Panc1 (cell line): ENCODE results near the gene DPYD. TPM values are rescaled to one million over a fixed set of nuclear protein-coding genes. Genes with fewer than 3 reads are reported as not detected.

ENCODE experiments used
- ATAC-seq: fragments of 200-7000 bp; cut with Tn5 transposase; 2 replicates; pipeline ENCODE4 v1.9.1; 2020; ENCODE audit warnings: mild to moderate bottlenecking, moderate library complexity
- BruUV-seq: library from RNA; stranded (reverse); fragments of 400-500 nt; replicated peaks from 2 replicates; lab custom pipeline; 2021; lab: Mats Ljungman, UMichigan
- CTCF ChIA-PET: fragments of 300-600 bp; sonication (Branson Sonifier 250); formaldehyde crosslinking; loops from one replicate; lab custom pipeline; 2022; ENCODE audit warnings: antibody characterized with exemption; lab: Charles Lee
- POLR2A ChIA-PET: fragments of 300-600 bp; sonication (Branson Sonifier 250); formaldehyde crosslinking; loops from one replicate; lab custom pipeline; 2022; ENCODE audit warnings: antibody characterized with exemption; lab: Charles Lee
- DNase-seq: peaks from one replicate; pipeline ENCODE4 v3.0.0-alpha.2; 2010; ENCODE audit warnings: low read depth, low spot score
- H3K27ac ChIP-seq: 2 replicates; pipeline ENCODE4 v1.5.1; 2011; ENCODE audit warnings: mild to moderate bottlenecking, low read length, inconsistent platforms
- H3K27me3 ChIP-seq: fragments of 200-500 bp; sonication (Bioruptor generic); 2 replicates; pipeline ENCODE4 v1.6.0; 2014; ENCODE audit warnings: low read length, inconsistent platforms; ENCODE audit not compliant: control insufficient read depth, insufficient read depth
- H3K36me3 ChIP-seq: fragments of 200-500 bp; sonication (Bioruptor generic); 2 replicates; pipeline ENCODE4 v1.5.1; 2014; ENCODE audit warnings: inconsistent platforms, mild to moderate bottlenecking, low read length, moderate library complexity; ENCODE audit not compliant: control insufficient read depth, insufficient read depth
- H3K4me1 ChIP-seq: 2 replicates; pipeline ENCODE4 v1.5.1; 2011; ENCODE audit warnings: inconsistent platforms, mild to moderate bottlenecking, low read length, moderate library complexity; ENCODE audit not compliant: control insufficient read depth, insufficient read depth
- H3K4me3 ChIP-seq, 2 experiments: 2 replicates each; pipeline ENCODE4 v1.5.1; 2011 to 2012; ENCODE audit warnings: low read depth in 2 of 2, low read length in 2 of 2, mild to moderate bottlenecking in 2 of 2, inconsistent platforms in 1 of 2, moderate library complexity in 1 of 2
- H3K9me3 ChIP-seq: fragments of 200-500 bp; sonication (Bioruptor generic); 2 replicates; pipeline ENCODE4 v1.5.1; 2014; ENCODE audit warnings: low read depth, mild to moderate bottlenecking, inconsistent platforms, low read length, moderate library complexity; ENCODE audit not compliant: control insufficient read depth, insufficient read depth
- CTCF ChIP-seq: fragments of 450-650 bp; IDR thresholded peaks from 2 replicates; pipeline ENCODE4 v1.5.1; 2017; ENCODE audit warnings: mild to moderate bottlenecking
- POLR2AphosphoS5 ChIP-seq: IDR thresholded peaks from 2 replicates; pipeline ENCODE4 v1.6.1; 2012; ENCODE audit warnings: mild to moderate bottlenecking, low read depth, low read length, moderate library complexity
- REST ChIP-seq, 2 experiments: IDR thresholded peaks; 2 replicates each; pipeline ENCODE4 v1.6.1; 2011 to 2012; ENCODE audit warnings: low read depth in 2 of 2, control low read depth in 1 of 2, low read length in 1 of 2, mild to moderate bottlenecking in 1 of 2, moderate library complexity in 1 of 2; ENCODE audit not compliant: insufficient read depth in 1 of 2
- SIN3A ChIP-seq: IDR thresholded peaks from 2 replicates; pipeline ENCODE4 v1.6.1; 2012; ENCODE audit warnings: low read depth, mild to moderate bottlenecking, low read length, moderate library complexity, borderline replicate concordance; ENCODE audit not compliant: insufficient read depth
- TCF7L2 ChIP-seq: IDR thresholded peaks from 2 replicates; pipeline ENCODE4 v1.6.1; 2011; ENCODE audit warnings: mild to moderate bottlenecking, low read depth, low read length, inconsistent platforms
- in situ Hi-C: cut with HindIII; loops from 2 replicates; pipeline ENCODE4 v1.10.0; 2016; ENCODE audit warnings: low sequenced_read_pairs, low pct_unique_long_range_greater_than_20kb
- intact Hi-C: fragments of 100-400 bp; cut with micrococcal nuclease; formaldehyde crosslinking; loops from one replicate; pipeline ENCODE4 v1.10.0; 2022; ENCODE audit not compliant: unreplicated experiment
- total RNA-seq: library from RNA; stranded (reverse); gene quantifications from one replicate; pipeline ENCODE4 v1.2.1, GENCODE V29; 2021; ENCODE audit not compliant: unreplicated experiment

Gene DPYD
- total RNA-seq, 1 experiment from 2014 or later, result 2.0 TPM

- DNase-seq (no peak), ATAC-seq (no peak)
- Histone ChIP-seq H3K27me3 (no peaks in the 10 kb centered on the region), H3K9me3 (no peaks in the 10 kb centered on the region), H3K4me1 (no peaks in the 10 kb centered on the region), H3K4me3 (no peak overlapping the region), H3K36me3 (no peaks in the 10 kb centered on the region), H3K27ac (no peak overlapping the region)
- CTCF ChIA-PET, result no interaction called here
- in situ Hi-C loops, result no loop called here
- POLR2A ChIA-PET, result no interaction called here
- TF ChIP-seq TCF7L2 (no peak), SIN3A (no peak), REST (IDR thresholded peaks at IDR 0.05; ENCODE audit: insufficient read depth in 1 of 2, low read depth in 2 of 2, low read length in 1 of 2) (no peak), CTCF (no peak), POLR2AphosphoS5 (no peak)
- intact Hi-C loops, result no loop called here
- no TSS peak for BruUV-seq
These were observed 829.6 kb downstream of the DPYD start for GRCh38 chr1:97091263-97091662.

DNA sequence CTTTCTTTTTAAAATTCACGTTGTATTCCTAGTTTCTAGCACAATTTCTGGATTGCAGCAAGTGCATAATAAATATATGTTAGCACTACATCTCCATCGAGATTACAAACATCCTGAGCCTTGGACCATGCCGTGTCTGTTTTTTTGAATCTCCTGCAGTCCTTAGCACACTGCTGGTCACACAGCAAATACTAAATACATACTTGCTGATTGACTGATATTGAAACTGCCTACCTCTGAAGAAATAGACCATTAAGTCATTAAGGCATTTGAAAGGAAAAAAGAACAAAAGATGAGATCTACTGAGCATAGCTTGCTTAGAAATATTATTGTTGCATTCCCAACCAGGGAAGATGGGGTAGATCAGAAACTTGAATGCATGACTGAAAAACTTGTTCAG is 830.1 kb downstream of the DPYD start:
- in situ Hi-C loops, result no loop called here

DNA sequence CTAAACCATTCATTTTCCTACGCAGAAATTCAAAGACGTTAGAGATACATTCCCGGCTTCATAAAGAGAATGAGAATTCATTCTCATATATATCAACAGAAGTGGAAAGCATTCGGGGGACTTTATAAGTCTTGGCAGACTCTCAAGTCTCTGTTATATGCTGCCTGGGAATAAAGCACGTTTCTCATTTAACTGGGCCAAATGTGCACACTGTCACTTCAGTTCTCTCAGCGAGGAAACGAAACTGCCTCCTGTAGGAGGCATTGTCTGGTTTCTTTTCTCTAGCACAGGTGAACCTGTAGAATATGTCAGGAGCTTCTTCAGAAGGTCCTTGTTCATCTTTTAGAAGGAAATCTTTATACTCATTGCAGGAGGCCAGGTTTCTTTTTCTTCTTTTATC is 831.7 kb downstream of the DPYD start:
- no TSS peak for BruUV-seq

More for the DNA sequence above, 830.1 kb downstream of the DPYD start:
- no peak for DNase-seq
- intact Hi-C loops, result no loop called here
- ChIA-PET POLR2A (no interaction called here), CTCF (no interaction called here)
- no peak for ATAC-seq
- Histone ChIP-seq H3K9me3 (no peaks in the 10 kb centered on the region), H3K36me3 (no peaks in the 10 kb centered on the region), H3K4me3 (no peak overlapping the region), H3K27ac (no peak overlapping the region), H3K4me1 (no peaks in the 10 kb centered on the region), H3K27me3 (no peaks in the 10 kb centered on the region)
- no TSS peak for BruUV-seq
- no peak for TF ChIP-seq TCF7L2

More for the DNA sequence above, 831.7 kb downstream of the DPYD start:
- no peak for DNase-seq
- no peaks in the 10 kb centered on the region for H3K9me3 ChIP-seq
- CTCF ChIA-PET, result no interaction called here
- H3K36me3 ChIP-seq, result no peaks in the 10 kb centered on the region
- POLR2A ChIA-PET, result no interaction called here
- no peak for TF ChIP-seq TCF7L2
- no peak for TF ChIP-seq POLR2AphosphoS5
- no peak for TF ChIP-seq CTCF
- no peak for TF ChIP-seq REST (IDR thresholded peaks at IDR 0.05; ENCODE audit: insufficient read depth in 1 of 2, low read depth in 2 of 2, low read length in 1 of 2)
- no peak for TF ChIP-seq SIN3A
- no peaks in the 10 kb centered on the region for H3K27me3 ChIP-seq
- no peak for ATAC-seq
- H3K4me3 ChIP-seq, result no peak overlapping the region
- no peaks in the 10 kb centered on the region for H3K4me1 ChIP-seq
- in situ Hi-C loops, result no loop called here
- intact Hi-C loops, result no loop called here
- H3K27ac ChIP-seq, result no peak overlapping the region
